Measurements from ENCODE around the gene XIRP2.

XIRP2 gene

GRCh38 chr2:167187049-167187727 lies 298.9 kb downstream of the XIRP2 start:
- no peak for TF ChIP-seq CTCF (IDR thresholded peaks at IDR 0.05; ENCODE audit: borderline replicate concordance, insufficient read depth, low read depth, low read length)
- no peak overlapping the region for H3K4me3 ChIP-seq (ENCODE audit: low read depth, low read length)

DNA sequence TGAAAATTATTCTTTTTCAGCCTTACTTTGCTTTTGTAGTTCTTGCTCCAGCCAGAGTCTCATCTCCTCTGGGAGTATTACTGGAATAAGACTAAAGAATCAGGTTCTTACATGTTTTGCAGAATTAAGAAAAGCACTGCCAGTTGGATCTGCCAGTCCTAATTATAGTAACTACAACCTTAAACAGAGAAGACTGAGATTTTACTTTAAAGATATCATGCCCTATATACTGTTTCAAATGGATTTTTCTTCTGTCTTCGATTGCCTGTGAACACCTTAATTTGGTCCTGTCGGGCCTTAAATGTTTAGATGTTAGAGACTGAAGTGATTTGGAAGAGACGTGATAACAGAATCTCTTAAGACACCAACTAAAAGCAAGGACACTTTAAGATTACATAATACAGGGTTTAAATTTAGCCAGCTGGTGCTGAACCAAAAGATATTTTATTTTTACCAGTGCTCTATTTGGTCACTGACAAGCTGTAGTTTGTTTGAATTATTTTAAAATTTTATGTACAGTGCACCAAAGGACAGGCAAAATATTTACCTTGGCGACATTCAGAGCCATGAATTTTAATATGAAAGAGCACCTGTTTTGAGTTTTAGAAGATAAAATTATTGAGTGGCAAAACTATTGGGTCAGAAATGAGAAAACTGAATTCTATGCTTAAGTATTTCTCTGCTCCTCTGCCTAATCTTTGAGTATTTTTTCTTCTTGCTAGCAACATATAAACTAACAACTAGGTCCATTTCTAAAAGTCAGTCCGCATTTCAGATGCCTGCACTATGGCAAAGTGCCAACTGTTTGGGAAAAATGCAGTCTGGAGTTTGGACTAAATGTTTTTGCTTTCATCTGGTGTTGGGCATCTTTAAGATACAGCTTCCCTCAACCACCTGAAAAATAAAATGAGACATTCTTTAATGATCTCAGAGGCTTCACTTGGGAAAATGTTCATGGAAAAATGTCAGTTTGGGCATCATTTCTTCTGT lies 300.0 kb downstream of the XIRP2 start:
- no peak for TF ChIP-seq CTCF (IDR thresholded peaks at IDR 0.05; ENCODE audit: borderline replicate concordance, insufficient read depth, low read depth, low read length)

DNA sequence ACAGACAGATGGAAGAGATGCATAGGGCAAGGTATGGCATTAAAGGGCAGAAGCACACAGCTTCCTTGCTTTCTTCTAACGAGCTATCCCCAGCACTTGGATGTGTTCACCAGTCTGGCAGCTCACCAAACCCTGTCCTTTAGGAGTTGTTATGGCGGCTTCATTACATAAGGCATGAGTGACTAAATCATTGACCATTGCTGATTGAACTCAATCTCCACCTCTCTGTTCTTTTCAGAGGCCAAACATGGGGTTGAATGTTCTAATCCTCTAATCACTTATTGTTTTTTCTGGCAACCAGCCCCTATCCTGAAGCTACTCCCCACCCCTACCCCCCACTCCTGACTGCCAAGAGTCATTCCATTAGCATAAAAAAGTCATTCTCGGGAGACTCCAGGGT lies 301.8 kb downstream of the XIRP2 start:
- H3K4me3 ChIP-seq (ENCODE audit: low read depth, low read length) = no peak overlapping the region
- TF ChIP-seq CTCF (IDR thresholded peaks at IDR 0.05; ENCODE audit: borderline replicate concordance, insufficient read depth, low read depth, low read length) = no peak

More for the DNA sequence above, 300.0 kb downstream of the XIRP2 start:
- no peak overlapping the region for H3K4me3 ChIP-seq (ENCODE audit: low read depth, low read length)

DNA sequence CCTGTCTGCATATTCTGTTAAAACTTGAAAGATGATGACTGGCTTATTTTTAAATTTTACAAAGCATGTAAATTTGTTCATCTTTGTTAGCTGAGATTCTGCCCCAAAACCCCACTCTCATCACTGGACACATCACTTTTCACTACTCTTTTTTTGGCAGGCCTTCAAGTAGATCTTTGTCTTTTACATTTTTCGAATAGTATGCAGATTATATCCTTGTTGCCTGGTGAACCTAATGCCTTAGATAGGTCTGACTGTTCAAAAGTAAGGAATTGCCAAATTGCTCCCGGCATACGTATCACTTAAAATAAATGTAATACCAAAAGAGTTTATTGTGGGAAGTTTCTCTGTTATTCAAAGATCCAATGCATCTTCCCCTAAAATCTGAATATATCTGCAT lies 303.3 kb downstream of the XIRP2 start:
- no peak overlapping the region for H3K4me3 ChIP-seq (ENCODE audit: low read depth, low read length)
- no peak for TF ChIP-seq CTCF (IDR thresholded peaks at IDR 0.05; ENCODE audit: borderline replicate concordance, insufficient read depth, low read depth, low read length)

DNA sequence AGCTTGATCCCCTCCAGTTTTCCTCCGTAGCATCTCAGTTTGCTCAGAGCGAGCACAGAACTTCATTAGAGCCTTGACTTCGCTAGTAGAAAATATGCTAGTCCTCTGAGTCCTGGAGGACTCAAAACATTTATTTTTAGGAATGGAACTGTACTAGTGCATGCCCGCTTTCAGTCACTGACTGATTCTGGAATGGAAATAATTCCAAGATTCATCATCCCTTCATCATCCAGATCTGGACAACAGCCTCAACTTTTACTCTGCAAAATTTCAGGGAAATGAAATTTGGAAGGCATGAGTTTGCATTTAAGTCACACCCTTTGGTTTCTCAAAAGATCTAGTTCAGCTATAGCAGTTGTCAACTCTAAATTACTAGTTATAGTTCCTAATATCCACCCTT lies 304.6 kb downstream of the XIRP2 start:
- H3K4me3 ChIP-seq (ENCODE audit: low read depth, low read length) = no peak overlapping the region

DNA sequence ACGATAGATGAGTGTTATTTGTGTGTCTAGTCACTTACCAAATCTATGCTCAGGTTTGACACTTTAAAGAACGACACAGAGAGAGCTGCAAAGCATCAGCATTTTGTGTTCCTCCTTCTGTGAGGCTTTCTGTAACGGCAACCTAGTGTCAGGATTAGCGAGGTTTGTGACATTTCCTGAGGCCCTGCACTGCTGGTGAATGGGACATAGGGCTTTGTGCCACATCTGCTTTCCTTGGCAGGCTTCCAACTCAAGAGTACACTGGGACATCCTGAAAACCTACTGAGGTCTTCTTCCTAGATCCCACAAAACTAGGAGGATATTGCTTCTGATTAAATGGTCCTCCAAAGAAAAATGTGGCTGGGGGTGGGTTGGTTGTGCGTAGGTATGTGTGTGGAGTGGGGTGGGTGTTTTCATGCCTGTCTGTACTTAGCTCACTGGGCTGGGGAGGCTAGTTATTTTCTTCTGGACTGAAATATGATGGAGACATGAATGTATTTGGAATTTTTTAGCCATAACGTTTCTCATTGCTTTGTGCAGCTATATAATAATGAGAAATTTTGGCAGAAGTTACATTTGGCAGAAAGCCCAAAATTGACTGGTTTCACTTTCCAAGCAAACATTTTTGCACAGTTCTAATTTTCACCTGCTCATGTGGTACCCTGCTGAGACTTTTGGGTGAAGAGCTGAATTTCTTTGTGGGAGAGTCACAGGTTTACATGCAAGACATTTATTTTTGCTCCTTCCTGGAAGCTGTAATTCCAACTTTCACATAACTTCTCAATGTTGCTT lies 308.4 kb downstream of the XIRP2 start:
- no peak overlapping the region for H3K4me3 ChIP-seq (ENCODE audit: low read depth, low read length)

More for the DNA sequence above, 304.6 kb downstream of the XIRP2 start:
- no peak for TF ChIP-seq CTCF (IDR thresholded peaks at IDR 0.05; ENCODE audit: borderline replicate concordance, insufficient read depth, low read depth, low read length)

More for the DNA sequence above, 308.4 kb downstream of the XIRP2 start:
- TF ChIP-seq CTCF (IDR thresholded peaks at IDR 0.05; ENCODE audit: borderline replicate concordance, insufficient read depth, low read depth, low read length) = no peak

All from GM12875 (cell line).